A673 (cell line): ENCODE measurements around the gene RFX2. TPM values are rescaled to one million over a fixed set of nuclear protein-coding genes. Genes with fewer than 3 reads are reported as not detected.

Experiments
- BruUV-seq: library from RNA; stranded (reverse); fragments of 400-500 nt; replicated peaks from 2 replicates; lab custom pipeline; 2021; lab: Mats Ljungman, UMichigan
- CTCF ChIA-PET: fragments of 300-600 bp; sonication (Branson Sonifier 250); formaldehyde crosslinking; loops from one replicate; lab custom pipeline; 2022; ENCODE audit warnings: antibody characterized with exemption; lab: Charles Lee
- POLR2A ChIA-PET: fragments of 300-600 bp; sonication (Branson Sonifier 250); formaldehyde crosslinking; loops from one replicate; lab custom pipeline; 2022; ENCODE audit warnings: antibody characterized with exemption; ENCODE audit not compliant: low non-redundant PET; lab: Charles Lee
- DNase-seq: peaks from one replicate; pipeline ENCODE4 v3.0.0-alpha.2; 2015; ENCODE audit warnings: low spot score
- H3K27ac ChIP-seq: fragments of 200-600 bp; sonication (generic); 2 replicates; pipeline ENCODE4 v1.5.1; 2016; ENCODE audit warnings: mixed run types, low read depth, mild to moderate bottlenecking, mixed read lengths, antibody characterized with exemption, low read length; ENCODE audit not compliant: poor library complexity, severe bottlenecking
- H3K27me3 ChIP-seq: fragments of 200-600 bp; sonication (generic); replicated peaks from 2 replicates; pipeline ENCODE4 v1.6.1; 2017; ENCODE audit warnings: mixed run types, low read depth, mild to moderate bottlenecking, mixed read lengths, antibody characterized with exemption, low read length; ENCODE audit not compliant: insufficient read depth, poor library complexity
- H3K36me3 ChIP-seq: fragments of 200-600 bp; sonication (generic); 2 replicates; pipeline ENCODE4 v1.6.1; 2016; ENCODE audit warnings: mixed run types, mild to moderate bottlenecking, mixed read lengths, antibody characterized with exemption, low read length; ENCODE audit not compliant: insufficient read depth, poor library complexity, severe bottlenecking
- H3K4me1 ChIP-seq: fragments of 200-600 bp; sonication (generic); 2 replicates; pipeline ENCODE4 v1.6.1; 2017; ENCODE audit warnings: mixed run types, mild to moderate bottlenecking, mixed read lengths, antibody characterized with exemption, low read length; ENCODE audit not compliant: insufficient read depth, poor library complexity, severe bottlenecking
- H3K4me3 ChIP-seq: fragments of 200-600 bp; sonication (generic); 2 replicates; pipeline ENCODE4 v1.5.1; 2016; ENCODE audit warnings: low read depth, mixed run types, mild to moderate bottlenecking, mixed read lengths, low read length; ENCODE audit not compliant: poor library complexity, severe bottlenecking
- H3K9me3 ChIP-seq: fragments of 200-600 bp; sonication (generic); 2 replicates; pipeline ENCODE4 v1.6.1; 2016; ENCODE audit warnings: mixed run types, low read depth, mild to moderate bottlenecking, mixed read lengths, antibody characterized with exemption, low read length; ENCODE audit not compliant: poor library complexity, severe bottlenecking
- CTCF ChIP-seq: fragments of 300-800, 200-600 bp; sonication (generic); conservative IDR thresholded peaks from 2 replicates; pipeline ENCODE4 v1.5.1; 2017; ENCODE audit warnings: low read depth, mild to moderate bottlenecking, antibody characterized with exemption, low read length, moderate library complexity, mixed read lengths
- EZH2 ChIP-seq: fragments of 200-600 bp; sonication (generic); IDR thresholded peaks from 2 replicates; pipeline ENCODE4 v1.6.1; 2017; ENCODE audit warnings: borderline replicate concordance, low read depth, mild to moderate bottlenecking, mixed read lengths, antibody characterized with exemption, low read length; ENCODE audit not compliant: poor library complexity, severe bottlenecking
- intact Hi-C: fragments of 100-400 bp; cut with micrococcal nuclease; formaldehyde crosslinking; loops from one replicate; pipeline ENCODE4 v1.10.0; 2022; ENCODE audit not compliant: unreplicated experiment
- total RNA-seq: library from RNA; stranded (reverse); gene quantifications from 2 replicates; pipeline ENCODE4 v1.2.3, GENCODE V29; 2021

The RFX2 gene
- total RNA-seq, 1 experiment from 2014 or later: 11.7 TPM

GRCh38 chr19:6133231-6133630, 22.9 kb upstream of the RFX2 start:
- POLR2A ChIA-PET: no interaction called here
- Histone ChIP-seq H3K36me3 (no peaks in the 10 kb centered on the region), H3K4me1 (no peaks in the 10 kb centered on the region), H3K4me3 (no peak overlapping the region), H3K9me3 (peaks cover under 1% of the 10 kb centered on the region), H3K27ac (no peak overlapping the region), H3K27me3 (no peaks in the 10 kb centered on the region)
- no TSS peak for BruUV-seq
- no peak for DNase-seq
- TF ChIP-seq EZH2 (no peak), CTCF (no peak)
- CTCF ChIA-PET: no interaction called here
- intact Hi-C loops: no loop called here

GRCh38 chr19:6132482-6132881, 22.2 kb upstream of the RFX2 start:
- no peak overlapping the region for H3K4me3 ChIP-seq
- no TSS peak for BruUV-seq
- TF ChIP-seq EZH2 (no peak), CTCF (no peak)
- no peak for DNase-seq
- intact Hi-C loops: no loop called here
- no peaks in the 10 kb centered on the region for H3K27me3 ChIP-seq
- ChIA-PET POLR2A (no interaction called here), CTCF (no interaction called here)
- no peaks in the 10 kb centered on the region for H3K4me1 ChIP-seq
- peaks cover 5% of the 10 kb centered on the region for H3K9me3 ChIP-seq
- no peaks in the 10 kb centered on the region for H3K36me3 ChIP-seq
- no peak overlapping the region for H3K27ac ChIP-seq

- no peak for DNase-seq
- no peaks in the 10 kb centered on the region for H3K27me3 ChIP-seq
- BruUV-seq: no TSS peak
- no peaks in the 10 kb centered on the region for H3K36me3 ChIP-seq
- no peak overlapping the region for H3K27ac ChIP-seq
- intact Hi-C loops: no loop called here
- ChIA-PET POLR2A (no interaction called here), CTCF (interaction anchor here (0.6 kb wide), 1 partner anchor 108 kb away, joined by 3 read pairs; no protein-coding TSS in a partner anchor)
- TF ChIP-seq EZH2 (no peak), CTCF (no peak)
- no peaks in the 10 kb centered on the region for H3K4me1 ChIP-seq
- peaks cover 5% of the 10 kb centered on the region for H3K9me3 ChIP-seq
- no peak overlapping the region for H3K4me3 ChIP-seq
These were observed 17.5 kb upstream of the RFX2 start for GRCh38 chr19:6127716-6128335.
